Upper lobe of left lung (tissue), 4 donors: ENCODE data around the gene LAMA2.

Source experiments
- EP300 ChIP-seq, 4 donors: sonication (generic); formaldehyde crosslinking; IDR thresholded peaks; one replicate each; pipeline ENCODE4 v1.5.1; 2017; ENCODE audit warnings: antibody characterized with exemption in 4 of 4, control low read depth in 2 of 4
- TF ChIP-seq, protein P1 (sequence below), 6 experiments: fragments of 450-650 bp in 4 of 6; fragments of 200-600 bp in 2 of 6; sonication (generic) in 2 of 6; IDR thresholded peaks; one replicate each; pipeline ENCODE4 v1.5.1; 2016 to 2019; ENCODE audit warnings: antibody characterized with exemption in 6 of 6

DNA sequence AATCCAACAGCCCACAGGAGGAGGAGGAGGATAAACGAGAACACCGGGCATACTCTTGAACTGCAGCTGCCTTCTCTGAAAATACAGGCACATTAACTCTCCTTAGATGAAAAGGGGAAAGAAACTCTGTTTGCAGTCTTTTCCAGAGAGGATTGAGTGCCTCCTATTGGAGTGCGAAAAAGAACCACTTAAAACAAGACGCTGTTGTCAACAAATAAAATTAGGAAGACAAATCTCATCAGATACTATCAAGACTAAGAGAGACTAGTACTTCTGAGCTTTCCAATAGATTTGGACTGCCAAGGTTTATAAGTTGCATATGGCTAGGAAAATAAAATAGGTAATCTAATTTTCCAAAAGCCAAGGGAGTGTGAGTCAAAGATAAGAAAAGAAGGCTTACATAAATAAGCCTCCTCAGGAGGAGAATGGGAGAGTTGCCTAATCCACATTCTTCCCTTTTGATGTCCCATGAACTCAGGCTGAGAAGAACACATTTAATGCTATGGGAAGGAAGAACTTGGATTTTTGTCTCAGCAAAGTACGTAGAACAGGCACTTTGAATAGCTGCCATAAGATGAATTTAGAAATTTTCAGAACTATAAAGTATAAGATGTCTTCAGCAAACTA lies 672.4 kb downstream of the LAMA2 start:
- TF ChIP-seq, protein P1, sequence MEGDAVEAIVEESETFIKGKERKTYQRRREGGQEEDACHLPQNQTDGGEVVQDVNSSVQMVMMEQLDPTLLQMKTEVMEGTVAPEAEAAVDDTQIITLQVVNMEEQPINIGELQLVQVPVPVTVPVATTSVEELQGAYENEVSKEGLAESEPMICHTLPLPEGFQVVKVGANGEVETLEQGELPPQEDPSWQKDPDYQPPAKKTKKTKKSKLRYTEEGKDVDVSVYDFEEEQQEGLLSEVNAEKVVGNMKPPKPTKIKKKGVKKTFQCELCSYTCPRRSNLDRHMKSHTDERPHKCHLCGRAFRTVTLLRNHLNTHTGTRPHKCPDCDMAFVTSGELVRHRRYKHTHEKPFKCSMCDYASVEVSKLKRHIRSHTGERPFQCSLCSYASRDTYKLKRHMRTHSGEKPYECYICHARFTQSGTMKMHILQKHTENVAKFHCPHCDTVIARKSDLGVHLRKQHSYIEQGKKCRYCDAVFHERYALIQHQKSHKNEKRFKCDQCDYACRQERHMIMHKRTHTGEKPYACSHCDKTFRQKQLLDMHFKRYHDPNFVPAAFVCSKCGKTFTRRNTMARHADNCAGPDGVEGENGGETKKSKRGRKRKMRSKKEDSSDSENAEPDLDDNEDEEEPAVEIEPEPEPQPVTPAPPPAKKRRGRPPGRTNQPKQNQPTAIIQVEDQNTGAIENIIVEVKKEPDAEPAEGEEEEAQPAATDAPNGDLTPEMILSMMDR (IDR thresholded peaks at IDR 0.05) = no peak
- TF ChIP-seq EP300 (IDR thresholded peaks at IDR 0.05) = no peak
